Measurements from ENCODE around the gene LCLAT1.

The LCLAT1 gene

GRCh38 chr2:30680121-30680520 is 233.1 kb downstream of the LCLAT1 start:
- DNase-seq, result no peak

GRCh38 chr2:30681022-30681421 is 234.0 kb downstream of the LCLAT1 start:
- DNase-seq, result no peak

DNA sequence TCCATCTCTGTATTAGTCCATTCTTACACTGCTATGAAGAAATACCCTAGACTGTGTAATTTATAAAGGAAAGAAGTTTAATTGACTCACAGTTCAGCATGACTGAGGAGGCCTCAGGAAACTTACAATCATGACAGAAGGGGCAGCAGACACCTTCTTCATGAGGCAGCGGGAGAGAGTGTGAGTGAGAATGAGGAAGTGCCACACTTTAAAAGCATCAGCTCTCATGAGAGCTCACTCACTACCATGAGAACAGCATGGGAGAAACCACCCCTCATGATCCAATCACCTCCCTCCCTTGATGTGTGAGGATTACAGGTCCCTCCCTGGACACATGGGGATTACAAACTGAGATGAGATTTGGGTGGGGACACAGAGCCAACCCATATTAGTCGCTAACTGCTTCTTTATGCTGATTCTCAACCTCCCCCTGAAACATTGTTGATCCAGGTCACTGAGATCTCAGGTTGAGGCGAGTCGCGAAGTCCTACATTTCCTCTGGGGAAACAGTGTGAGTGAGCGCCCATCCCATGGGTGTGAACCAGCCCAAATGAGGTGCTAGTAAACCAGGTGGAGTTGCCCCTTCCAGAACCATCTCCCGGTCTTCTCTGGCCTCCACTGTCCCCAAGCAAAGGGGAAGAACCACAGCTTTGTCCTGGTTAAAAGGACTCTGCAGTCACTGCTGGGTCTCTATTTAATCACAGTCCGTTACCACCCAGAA is 236.3 kb downstream of the LCLAT1 start:
- no peak for DNase-seq

- no peak for DNase-seq
Measured at GRCh38 chr2:30684026-30684425, 237.0 kb downstream of the LCLAT1 start.

GRCh38 chr2:30684516-30684915 is 237.5 kb downstream of the LCLAT1 start:
- DNase-seq, result no peak

GRCh38 chr2:30684996-30685395 is 237.9 kb downstream of the LCLAT1 start:
- DNase-seq, result no peak

- no peak for DNase-seq
Measured at GRCh38 chr2:30686000-30686399, 239.0 kb downstream of the LCLAT1 start.

GRCh38 chr2:30686669-30687068 is 239.6 kb downstream of the LCLAT1 start:
- no peak for DNase-seq

- DNase-seq, result no peak
Measured at GRCh38 chr2:30688956-30689401, 241.9 kb downstream of the LCLAT1 start.

GRCh38 chr2:30689496-30690125 is 242.6 kb downstream of the LCLAT1 start:
- DNase-seq, result no peak

- DNase-seq, result no peak
Measured at GRCh38 chr2:30690126-30690561, 243.1 kb downstream of the LCLAT1 start.

DNA sequence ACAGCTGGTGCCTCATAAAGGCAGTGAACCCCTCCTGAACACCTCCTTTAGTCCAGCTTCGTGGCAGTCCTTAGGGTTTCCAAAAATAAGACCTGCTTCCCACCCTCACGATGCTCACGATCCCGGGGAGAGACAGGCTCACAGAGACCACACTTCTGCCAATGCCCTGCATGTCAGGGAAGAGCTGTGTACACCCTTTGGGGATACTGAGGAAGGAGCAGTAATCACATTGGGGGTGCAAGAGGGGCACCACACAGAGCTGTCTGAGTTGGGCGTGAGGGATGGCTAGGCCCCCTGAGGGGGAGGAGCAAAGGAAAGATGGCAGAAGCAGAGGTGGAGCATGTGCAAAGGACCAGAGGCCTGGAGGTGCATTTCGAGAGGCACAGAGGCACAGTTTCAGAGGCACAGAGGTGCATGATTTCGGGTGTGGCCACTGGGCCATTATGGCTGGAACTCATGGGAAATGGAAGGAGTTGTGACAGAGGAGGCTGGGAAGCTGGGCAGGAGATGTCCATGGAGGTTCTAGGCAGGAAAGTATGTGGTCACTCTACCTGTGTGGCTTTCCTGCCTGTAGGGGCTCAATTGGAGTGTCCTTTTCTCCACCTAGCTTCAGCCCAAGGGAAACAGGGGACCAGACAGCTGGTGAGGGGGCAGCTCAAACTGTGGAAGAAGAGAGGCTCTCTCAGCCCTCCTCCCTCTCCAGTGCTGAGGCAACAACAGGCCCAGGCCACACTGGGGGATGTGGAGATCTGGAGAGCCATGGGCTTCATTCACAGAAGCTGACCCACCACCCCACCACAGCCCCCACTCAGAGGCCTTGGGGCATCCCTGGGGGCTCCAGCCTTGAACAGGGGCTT is 244.3 kb downstream of the LCLAT1 start:
- DNase-seq, result no peak

DNA sequence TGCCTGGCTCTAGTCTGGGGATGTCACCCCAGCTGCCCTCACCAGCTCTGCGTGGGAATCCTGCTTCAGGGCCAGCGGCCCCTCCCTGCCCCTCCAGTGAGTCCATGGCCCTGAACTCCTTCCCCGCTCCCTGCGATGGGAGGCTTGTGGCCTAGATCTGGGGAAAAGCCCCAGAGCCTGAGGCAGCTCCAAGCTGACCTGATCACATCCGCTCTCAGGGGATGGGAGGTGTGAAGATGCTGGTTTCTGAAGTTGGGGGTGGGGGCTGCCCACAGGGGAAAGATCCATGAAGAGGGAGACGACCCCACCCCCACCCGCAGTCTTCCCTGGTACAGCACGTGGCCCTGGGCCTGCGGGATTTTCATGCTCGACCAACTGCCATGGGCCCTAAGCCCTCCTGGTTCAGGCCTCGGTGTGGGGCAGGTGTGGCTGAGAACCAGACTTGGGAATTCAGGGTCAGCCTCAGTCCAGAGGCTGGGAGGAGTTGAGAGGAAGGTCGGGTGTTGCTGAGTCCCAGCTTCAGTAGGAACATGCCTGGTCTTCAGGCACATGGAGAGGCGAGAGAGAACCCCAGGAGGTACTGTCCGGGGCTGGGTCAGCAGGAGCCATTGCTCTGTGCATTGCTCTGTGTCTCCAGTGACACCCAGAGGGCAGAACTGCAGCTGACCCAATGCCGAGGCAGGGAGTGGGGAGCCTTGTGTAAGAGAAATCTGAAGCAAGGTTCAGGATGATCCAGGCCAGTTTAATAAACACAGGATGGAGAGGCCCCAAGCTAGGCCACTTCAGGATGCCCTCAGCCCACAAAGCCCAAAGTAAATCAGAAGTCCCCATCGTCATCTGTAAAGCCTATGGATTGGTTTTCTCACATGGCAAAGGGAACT is 245.1 kb downstream of the LCLAT1 start:
- no peak for DNase-seq

DNA sequence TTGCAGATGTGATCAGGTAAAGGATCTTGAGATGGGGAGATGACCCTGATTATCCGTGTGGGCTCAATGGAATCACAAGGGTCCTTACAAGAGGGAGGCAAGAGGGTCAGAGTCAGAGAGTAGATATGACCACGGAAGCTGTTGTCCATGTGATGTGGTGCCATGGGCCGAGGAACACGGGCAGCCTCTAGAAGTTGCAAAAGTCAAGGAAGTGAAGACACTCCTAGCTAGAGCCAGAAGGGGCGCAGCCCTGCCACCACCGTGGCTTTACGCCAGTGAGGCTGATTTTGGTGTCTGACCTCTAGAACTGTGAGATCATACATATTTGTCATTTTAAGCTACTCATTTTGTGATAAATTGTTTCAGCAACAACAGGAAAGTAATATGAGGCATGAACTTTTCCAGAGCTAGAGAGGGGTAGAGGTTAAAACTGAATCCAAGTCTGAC is 245.8 kb downstream of the LCLAT1 start:
- DNase-seq, result no peak

Measured in left hindlimb (tissue), 1 donor.